Peyer's patch (tissue), 4 donors: ENCODE measurements around the gene CCDC124. TPM values are rescaled to one million over a fixed set of nuclear protein-coding genes. Genes with fewer than 3 reads are reported as not detected.
A peak's percentile ranks its signal among the peaks of the same experiment; 100 is the strongest.
"Not testable (repeated sequence)": the region's sequence is repeated elsewhere in the genome, so short reads cannot be mapped to it uniquely, and the experiment has no call there.

Experiments
- DNase-seq, 3 donors: peaks; one replicate each; pipeline ENCODE4 v3.0.0-alpha.2; 2017 to 2019
- H3K27ac ChIP-seq, 4 donors: fragments of 200-600 bp; sonication (generic); one replicate each; pipeline ENCODE4 v1.5.1; 2016 to 2019
- H3K27me3 ChIP-seq, 2 donors: fragments of 200-600 bp; sonication (generic); one replicate each; pipeline ENCODE4 v1.5.1; 2019
- H3K36me3 ChIP-seq, 3 donors: fragments of 200-600 bp; sonication (generic); one replicate each; pipeline ENCODE4 v1.5.1; 2016 to 2019
- H3K4me1 ChIP-seq, 4 donors: fragments of 200-600 bp; sonication (generic); one replicate each; pipeline ENCODE4 v1.5.1; 2016 to 2019
- H3K4me3 ChIP-seq, 4 donors: fragments of 200-600 bp; sonication (generic); 1 replicate in 3 of 4; 2 replicates in 1 of 4; pipeline ENCODE4 v1.5.1; 2016 to 2019; ENCODE audit warnings: mild to moderate bottlenecking in 1 of 4
- H3K9me3 ChIP-seq, 4 donors: fragments of 200-600 bp; sonication (generic); one replicate each; pipeline ENCODE4 v1.5.1; 2016 to 2019; ENCODE audit warnings: mild to moderate bottlenecking in 1 of 4
- CTCF ChIP-seq, 6 experiments: fragments of 450-650 bp in 4 of 6; fragments of 200-600 bp in 2 of 6; sonication (generic) in 1 of 6; IDR thresholded peaks; one replicate each; pipeline ENCODE4 v1.5.1; 2017 to 2019; ENCODE audit warnings: antibody characterized with exemption in 6 of 6, mild to moderate bottlenecking in 3 of 6, moderate library complexity in 1 of 6
- POLR2A ChIP-seq, 2 donors: fragments of 450-650 bp; IDR thresholded peaks; one replicate each; pipeline ENCODE4 v1.5.1; 2017; ENCODE audit warnings: antibody characterized with exemption in 2 of 2, mild to moderate bottlenecking in 2 of 2, moderate library complexity in 2 of 2
- total RNA-seq, 4 donors: library from RNA; depleted of rRNA; stranded (reverse); fragments of >200 nt; gene quantifications; one replicate each; pipeline ENCODE4 v1.1.0, GENCODE V29; 2016

CCDC124 gene
- total RNA-seq: 10 to 100 TPM; 18.9 to 33.0 (median 24.4) TPM

- Histone ChIP-seq H3K27ac (peak within 1 kb of the TSS; percentile 75 to 87 (median 82)), H3K36me3 (peaks cover 0 to 8% (median 0%) of the 10 kb centered on the region in 3 donors), H3K9me3 (no peaks in the 10 kb centered on the region), H3K4me3 (peak within 1 kb of the TSS; percentile 63 to 85 (median 76)), H3K4me1 (peaks cover 0 to 14% (median 10%) of the 10 kb centered on the region in 4 donors), H3K27me3 (no peaks in the 10 kb centered on the region)
- peak; percentile 90 to 96 (median 95) for DNase-seq
- TF ChIP-seq POLR2A (IDR thresholded peaks at IDR 0.05): peak; percentile 76 to 84
- peak; percentile 83 to 99 (median 96) for TF ChIP-seq CTCF (IDR thresholded peaks at IDR 0.05)
Observed at GRCh38 chr19:17932485-17933338, at the start of gene CCDC124. Gene CCDC124, plus strand, starts transcription at chr19:17933015. Its CDS starts 3,406 bp downstream, at chr19:17936421.

GRCh38 chr19:17883627-17884410 is 49.0 kb upstream of the CCDC124 start:
- H3K36me3 ChIP-seq: no peaks in the 10 kb centered on the region
- peak overlapping the region in 1 of 4 donors; percentile 42 for H3K27ac ChIP-seq
- H3K4me3 ChIP-seq: no peak overlapping the region
- TF ChIP-seq CTCF (IDR thresholded peaks at IDR 0.05): no peak
- TF ChIP-seq POLR2A (IDR thresholded peaks at IDR 0.05): no peak
- no peak for DNase-seq
- no peaks in the 10 kb centered on the region for H3K9me3 ChIP-seq
- H3K27me3 ChIP-seq: no peaks in the 10 kb centered on the region
- no peaks in the 10 kb centered on the region for H3K4me1 ChIP-seq

- TF ChIP-seq CTCF (IDR thresholded peaks at IDR 0.05): no peak
- TF ChIP-seq POLR2A (IDR thresholded peaks at IDR 0.05): no peak
- Histone ChIP-seq H3K4me3 (no peak overlapping the region), H3K27ac (no peak overlapping the region), H3K9me3 (no peaks in the 10 kb centered on the region), H3K27me3 (no peaks in the 10 kb centered on the region), H3K36me3 (no peaks in the 10 kb centered on the region), H3K4me1 (no peaks in the 10 kb centered on the region)
- DNase-seq: no peak
Observed at GRCh38 chr19:17886515-17886914, 46.3 kb upstream of the CCDC124 start.

- not testable (repeated sequence) for H3K27me3 ChIP-seq, H3K36me3 ChIP-seq
Observed at GRCh38 chr19:17887221-17887620, 45.6 kb upstream of the CCDC124 start.

GRCh38 chr19:17888260-17888659 is 44.6 kb upstream of the CCDC124 start:
- H3K27ac ChIP-seq: no peak overlapping the region
- H3K36me3 ChIP-seq: no peaks in the 10 kb centered on the region
- TF ChIP-seq POLR2A (IDR thresholded peaks at IDR 0.05) (no peak), CTCF (IDR thresholded peaks at IDR 0.05) (no peak)
- no peaks in the 10 kb centered on the region for H3K9me3 ChIP-seq
- H3K27me3 ChIP-seq: no peaks in the 10 kb centered on the region
- no peak for DNase-seq
- no peak overlapping the region for H3K4me3 ChIP-seq
- no peaks in the 10 kb centered on the region for H3K4me1 ChIP-seq

More at GRCh38 chr19:17887221-17887620, 45.6 kb upstream of the CCDC124 start:
- DNase-seq, H3K9me3 ChIP-seq, H3K4me3 ChIP-seq, H3K4me1 ChIP-seq, H3K27ac ChIP-seq: not testable (repeated sequence)
